Measurements from ENCODE around the gene IL34.

Gene IL34

DNA sequence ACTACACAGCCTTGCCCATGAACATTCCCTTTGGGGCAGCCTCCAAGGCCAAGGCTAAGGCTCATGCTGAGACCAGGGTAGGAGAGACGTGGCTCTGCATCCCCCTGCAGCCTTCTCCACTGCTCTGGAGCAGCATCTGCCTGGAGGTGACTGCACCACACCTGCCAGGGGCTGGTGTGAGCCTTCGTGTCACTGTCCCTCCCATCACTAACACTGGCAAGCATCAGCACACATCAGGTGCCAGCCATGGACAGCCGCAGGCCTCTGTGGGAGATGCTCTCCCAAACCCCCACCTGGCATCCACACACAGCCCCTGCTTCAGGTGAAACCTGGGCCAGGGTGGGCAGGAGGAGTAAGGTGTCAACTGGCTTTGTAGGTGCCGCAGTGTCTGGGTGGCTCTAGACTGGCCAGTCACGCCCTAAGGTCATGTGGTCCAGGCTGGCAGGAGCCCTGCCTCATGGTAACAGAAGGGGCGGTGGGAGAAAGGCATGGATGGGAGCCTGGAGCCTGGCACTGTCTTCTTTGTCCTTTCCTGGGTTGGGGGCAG, 57.5 kb downstream of the IL34 start:
- no peak for DNase-seq

DNA sequence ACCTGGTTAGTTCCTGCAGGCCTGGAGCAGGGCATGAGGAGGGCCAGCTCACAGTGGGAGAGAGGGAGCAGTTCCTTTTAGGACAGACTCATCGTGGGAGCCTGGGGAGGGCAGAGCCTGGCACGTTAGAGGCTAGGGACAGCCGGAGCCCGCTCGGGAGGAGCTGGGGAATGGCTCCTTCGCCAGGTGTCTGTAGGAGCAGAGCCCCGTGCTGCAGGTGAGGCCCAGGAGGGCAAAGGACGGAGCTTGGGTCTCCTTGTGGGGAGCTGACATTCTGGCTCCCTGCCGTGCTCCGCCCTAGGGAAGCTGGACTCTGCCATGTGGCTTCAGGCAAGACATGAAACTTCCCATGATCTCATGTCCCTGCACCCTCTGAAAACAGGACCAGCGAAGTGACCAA, 58.2 kb downstream of the IL34 start:
- no peak for DNase-seq

DNA sequence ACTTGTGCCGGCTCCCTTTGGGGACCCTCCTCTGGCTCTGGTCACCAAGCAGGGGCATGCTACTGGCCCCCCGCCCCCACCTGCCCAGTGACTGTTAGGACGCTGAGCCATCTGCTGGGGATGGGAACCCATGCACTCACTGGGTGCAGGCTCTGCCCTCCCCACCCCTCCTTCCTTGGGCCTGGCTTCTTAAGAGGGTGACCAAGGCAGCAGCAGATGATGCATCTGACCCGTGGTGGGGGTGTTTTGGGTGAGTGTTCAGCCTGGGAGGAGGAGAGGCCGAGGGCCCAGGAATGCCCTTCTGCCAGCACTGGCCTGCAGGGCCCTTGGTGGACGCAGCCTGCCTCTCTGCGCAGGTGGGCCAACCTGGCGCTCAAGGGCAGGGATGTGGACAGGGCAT, 58.7 kb downstream of the IL34 start:
- DNase-seq, result no peak

DNA sequence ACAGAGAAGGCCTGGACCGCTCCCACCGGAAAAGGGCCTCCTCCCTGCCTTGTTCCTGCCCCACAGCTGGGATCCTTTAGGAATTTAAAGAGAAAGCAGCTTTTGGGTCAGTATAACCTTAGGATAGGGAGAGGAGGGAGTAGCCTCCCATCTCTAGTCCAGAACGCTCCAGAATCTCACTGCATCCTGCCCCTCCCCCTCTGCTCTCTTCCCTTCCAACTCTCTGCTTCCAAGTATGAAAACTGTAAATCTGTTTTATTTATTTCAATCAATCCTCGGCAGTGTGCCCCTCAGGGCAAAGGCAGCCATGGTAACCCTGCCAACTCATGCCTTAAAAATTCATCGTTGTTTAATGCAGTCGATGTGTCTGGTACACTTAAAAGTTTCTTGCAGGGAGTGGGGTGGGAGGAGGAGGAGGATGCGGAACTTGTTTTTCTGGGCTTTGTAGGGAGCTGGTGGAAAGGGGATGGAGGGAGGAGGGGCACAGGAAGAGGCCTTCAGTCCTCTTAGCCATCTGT, 60.6 kb downstream of the IL34 start:
- no peak for DNase-seq

DNA sequence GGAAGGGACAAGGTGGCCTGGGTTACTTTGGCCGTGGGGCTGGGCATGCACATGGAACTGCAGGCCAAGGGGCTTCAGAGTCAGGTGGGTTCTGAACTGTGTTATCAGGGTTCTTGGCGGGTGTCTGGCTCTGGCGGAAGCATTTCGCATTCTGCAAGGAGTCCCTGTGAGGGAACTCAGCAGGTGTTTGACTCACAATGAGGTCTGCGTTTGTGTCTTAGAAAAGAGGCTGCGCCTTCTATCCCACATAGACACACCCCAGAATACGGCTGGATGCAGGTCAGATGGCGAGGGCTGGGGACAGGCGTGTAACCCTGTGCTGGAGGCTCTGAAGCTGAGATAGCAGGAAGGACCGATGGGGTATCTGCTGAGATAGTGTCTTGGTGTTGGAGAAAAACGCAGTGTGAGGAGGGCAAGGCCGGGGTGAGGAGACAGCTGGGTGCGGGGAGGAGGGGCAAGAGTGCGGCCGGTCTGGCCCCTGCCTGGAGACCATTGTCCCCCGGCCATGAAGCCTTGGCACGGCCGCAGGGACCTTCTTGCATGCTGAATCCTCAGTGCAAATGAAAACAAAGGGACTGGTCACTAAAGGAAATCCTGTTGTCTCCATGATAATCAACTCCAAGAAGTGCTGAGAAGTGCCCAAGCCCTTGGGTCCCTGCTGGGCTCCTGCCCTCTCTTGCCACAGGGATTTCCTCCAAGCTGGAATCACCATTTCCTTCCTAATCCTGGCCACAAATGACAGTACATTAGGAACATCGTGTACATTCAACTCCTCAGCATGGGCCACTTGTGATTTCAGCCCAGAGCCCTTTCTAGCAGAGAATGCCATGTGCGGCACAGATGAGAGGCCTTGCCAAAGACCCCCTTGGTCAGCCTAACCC, 62.2 kb downstream of the IL34 start:
- DNase-seq, result no peak

DNA sequence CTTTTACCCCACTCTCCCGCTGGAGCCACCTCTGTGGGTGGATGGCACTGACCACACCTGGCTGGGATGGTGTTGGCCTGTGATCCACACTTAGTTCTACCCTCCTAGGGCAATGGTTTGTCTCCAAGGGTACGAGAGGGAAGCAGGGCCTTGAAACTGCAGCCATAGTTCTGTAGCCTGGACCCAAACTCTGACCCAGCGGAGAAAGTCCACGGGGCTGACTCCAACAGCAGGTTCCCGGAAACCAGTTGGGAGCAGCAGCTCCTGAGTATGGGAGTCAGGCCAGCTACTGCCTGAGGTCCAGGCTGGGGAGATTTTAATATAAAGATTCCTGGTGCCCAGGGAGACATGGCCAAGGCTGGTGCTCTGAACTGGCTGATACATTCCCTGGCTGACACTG, 63.1 kb downstream of the IL34 start:
- DNase-seq, result no peak

DNA sequence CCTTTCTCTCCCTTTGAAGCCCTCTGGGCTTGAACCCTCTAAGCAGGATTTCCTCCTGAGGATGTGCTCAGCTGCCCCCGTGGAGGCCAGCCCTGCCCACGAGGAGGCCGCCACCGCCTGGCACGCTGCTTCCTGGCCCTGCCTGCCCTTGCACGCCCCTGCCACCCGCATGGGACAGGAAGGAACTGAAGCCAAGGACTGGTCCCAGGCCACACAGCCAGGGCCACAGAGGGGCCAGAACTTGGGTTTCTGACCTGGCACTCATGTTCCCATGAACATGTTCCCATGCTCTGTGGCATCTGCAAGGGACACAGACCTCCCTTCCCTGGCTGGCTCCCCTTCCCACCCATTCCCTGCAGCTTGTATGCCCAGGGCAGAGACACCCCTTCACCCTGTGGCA, 63.6 kb downstream of the IL34 start:
- DNase-seq, result no peak

Measured in GF-D8 (cell line).